ENCODE measurements around the gene PRSS53.

Gene PRSS53

DNA sequence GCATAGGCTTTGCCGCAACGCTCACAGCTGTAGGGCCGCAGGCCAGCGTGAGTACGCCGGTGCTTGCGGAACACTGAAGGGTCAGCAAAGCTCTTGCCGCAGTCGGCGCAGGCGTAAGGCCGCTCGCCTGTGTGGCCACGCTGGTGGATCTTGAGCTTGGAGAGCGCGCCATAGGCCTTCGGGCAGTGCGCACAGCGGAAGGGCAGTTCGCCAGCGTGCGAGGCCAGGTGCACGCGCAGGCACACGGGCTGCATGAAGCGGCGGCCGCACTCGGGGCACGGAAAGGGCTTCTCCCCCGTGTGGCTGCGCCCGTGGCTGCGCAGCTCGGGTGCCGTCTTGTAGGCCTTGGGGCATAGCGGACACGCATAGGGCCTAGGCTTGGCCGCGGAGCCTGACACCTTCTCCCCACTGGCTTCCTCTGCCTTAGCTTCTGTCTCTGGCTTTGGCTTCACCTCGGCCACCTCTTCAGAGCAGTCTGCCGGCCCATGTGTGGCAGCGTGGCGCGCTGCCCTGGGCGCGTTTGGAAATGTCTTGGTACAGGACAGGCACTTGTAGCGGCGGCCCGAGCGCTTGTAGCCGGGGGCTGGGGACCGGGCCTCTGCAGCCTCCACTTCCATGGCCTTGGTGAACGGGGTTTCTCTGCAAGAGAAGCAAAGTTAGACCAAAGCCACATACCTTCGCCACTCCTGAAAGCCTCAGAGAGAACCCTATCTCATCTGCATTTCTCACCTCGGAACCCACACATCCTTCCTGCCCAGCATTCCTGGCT lies 24.7 kb downstream of the PRSS53 start:
- TF ChIP-seq CTCF (IDR thresholded peaks at IDR 0.05; ENCODE audit: extremely low read depth, missing control alignments) = no peak
- DNase-seq (ENCODE audit: low spot score) = no peak

DNA sequence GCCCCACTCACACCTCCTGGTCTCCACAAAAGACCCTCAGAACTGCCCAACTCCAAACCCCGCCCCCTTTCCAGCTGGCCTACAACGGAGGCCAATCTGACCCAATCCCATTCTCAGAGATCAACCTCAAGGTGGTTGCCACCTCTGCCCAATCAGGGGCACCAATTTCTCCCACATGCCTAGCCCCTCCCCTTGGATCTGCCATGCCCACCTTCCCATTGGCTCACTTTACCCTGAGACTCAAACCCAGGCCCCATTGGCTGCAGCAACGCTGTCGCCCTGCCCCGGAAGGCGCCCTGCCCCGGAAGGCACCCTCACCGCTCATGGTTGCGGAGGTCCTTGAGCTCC lies 25.3 kb downstream of the PRSS53 start:
- no peak for TF ChIP-seq CTCF (IDR thresholded peaks at IDR 0.05; ENCODE audit: extremely low read depth, missing control alignments)
- DNase-seq (ENCODE audit: low spot score) = no peak

- no peak for DNase-seq (ENCODE audit: low spot score)
- no peak for TF ChIP-seq CTCF (IDR thresholded peaks at IDR 0.05; ENCODE audit: extremely low read depth, missing control alignments)
These were observed 26.8 kb downstream of the PRSS53 start for GRCh38 chr16:31061813-31062440.

GRCh38 chr16:31061126-31061812 lies 27.5 kb downstream of the PRSS53 start:
- no peak for TF ChIP-seq CTCF (IDR thresholded peaks at IDR 0.05; ENCODE audit: extremely low read depth, missing control alignments)
- no peak for DNase-seq (ENCODE audit: low spot score)

DNA sequence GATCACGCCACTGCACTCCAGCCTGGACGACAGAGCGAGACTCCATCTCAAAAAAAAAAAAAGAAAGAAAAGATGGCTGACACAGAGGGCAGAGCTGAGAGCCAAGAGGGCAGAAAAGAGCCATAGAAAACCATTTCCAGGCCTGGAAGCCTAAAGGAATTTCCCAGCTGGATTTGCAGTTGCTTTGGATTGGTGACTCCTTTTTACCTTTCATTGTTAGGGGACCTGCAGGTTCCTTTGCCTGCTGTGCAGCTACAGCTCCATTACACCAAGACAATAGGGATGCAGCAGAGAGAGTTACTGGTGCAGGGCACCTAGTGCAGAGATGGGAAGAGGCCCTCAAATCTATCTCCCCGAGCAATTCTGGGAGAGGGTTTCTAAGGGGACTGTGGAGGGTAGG lies 33.1 kb downstream of the PRSS53 start:
- DNase-seq (ENCODE audit: low spot score) = no peak
- no peak for TF ChIP-seq CTCF (IDR thresholded peaks at IDR 0.05; ENCODE audit: extremely low read depth, missing control alignments)

DNA sequence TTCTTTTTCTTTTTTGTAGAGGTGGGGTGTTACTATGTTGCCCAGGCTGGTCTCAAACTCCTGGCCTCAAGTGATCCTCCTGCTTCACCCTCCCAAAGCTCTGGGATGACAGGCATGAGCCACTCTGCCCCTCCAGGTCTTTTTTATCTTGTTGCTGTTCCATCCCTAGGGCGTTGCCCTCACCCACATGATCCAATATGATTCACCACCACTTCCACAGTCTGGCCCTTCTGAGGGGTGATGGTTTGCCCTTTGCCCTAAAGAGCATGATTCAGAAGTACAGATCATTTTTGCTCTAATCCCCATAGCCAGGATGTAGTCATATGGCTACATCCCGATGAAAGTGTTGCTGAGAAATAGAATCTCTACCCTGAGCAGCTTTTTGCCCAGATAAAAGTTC lies 36.6 kb downstream of the PRSS53 start:
- no peak for DNase-seq (ENCODE audit: low spot score)
- TF ChIP-seq CTCF (IDR thresholded peaks at IDR 0.05; ENCODE audit: extremely low read depth, missing control alignments) = no peak

Measured in GM20000 (cell line).